HepG2 (cell line): Measurements from ENCODE around the gene GYPA. TPM values are rescaled to one million over a fixed set of nuclear protein-coding genes. Genes with fewer than 3 reads are reported as not detected.

ENCODE experiments used
- ATAC-seq: fragments of 200-7000 bp; cut with Tn5 transposase; 3 replicates; pipeline ENCODE4 v1.9.1; 2020; ENCODE audit warnings: mild to moderate bottlenecking, moderate library complexity
- BruUV-seq: library from RNA; stranded (reverse); fragments of 400-500 nt; replicated peaks from 2 replicates; lab custom pipeline; 2021; lab: Mats Ljungman, UMichigan
- CTCF ChIA-PET: fragments of 300-600 bp; formaldehyde crosslinking; extraction: SDS; loops from one replicate; lab custom pipeline; 2021; ENCODE audit warnings: low total read pairs, inconsistent platforms, low intra/inter-chr PET ratio; lab: Yijun Ruan, JAX
- POLR2A ChIA-PET: fragments of 350-600 bp; sonication (Branson Sonifier 250); formaldehyde crosslinking; loops from one replicate; lab custom pipeline; 2020; ENCODE audit warnings: antibody characterized with exemption, inconsistent platforms; lab: Yijun Ruan, JAX
- DNase-seq: peaks from one replicate; pipeline ENCODE4 v3.0.0-alpha.2; 2015; ENCODE audit warnings: low spot score
- FAIRE-seq: peaks from 3 replicates; lab custom pipeline; 2011; peaks lifted over from hg19 to GRCh38; lab: Jason Lieb, UNC
- H2AFZ ChIP-seq: one replicate; pipeline ENCODE4 v1.6.1; 2011; ENCODE audit warnings: low read length, inconsistent platforms
- H3K27ac ChIP-seq: fragments of 300-600 bp; 3 replicates; pipeline ENCODE4 v1.8.0; 2011; ENCODE audit warnings: mixed run types, mild to moderate bottlenecking, mixed read lengths, low read length, inconsistent platforms; ENCODE audit not compliant: insufficient read depth; ENCODE audit errors: extremely low read length
- H3K27me3 ChIP-seq, 2 experiments: fragments of 200-600 bp in 1 of 2; 2 replicates in 1 of 2; 3 replicates in 1 of 2; pipeline versions ENCODE4 v1.6.0 to v1.8.0; 2011; ENCODE audit warnings: low read length in 2 of 2, mild to moderate bottlenecking in 2 of 2, moderate library complexity in 2 of 2, inconsistent platforms in 1 of 2; ENCODE audit not compliant: insufficient read depth in 2 of 2, control insufficient read depth in 1 of 2
- H3K36me3 ChIP-seq, 2 experiments: fragments of 200-600 bp in 1 of 2; replicated peaks in 1 of 2; 2 replicates in 1 of 2; 3 replicates in 1 of 2; pipeline versions ENCODE4 v1.5.1 to v1.8.0; 2011; ENCODE audit warnings: low read length in 2 of 2, inconsistent platforms in 1 of 2; ENCODE audit not compliant: insufficient read depth in 2 of 2, control insufficient read depth in 1 of 2
- H3K4me1 ChIP-seq: 2 replicates; pipeline ENCODE4 v1.5.1; 2012; ENCODE audit warnings: low read length, inconsistent platforms; ENCODE audit not compliant: insufficient read depth
- H3K4me2 ChIP-seq: 2 replicates; pipeline ENCODE4 v1.6.0; 2011; ENCODE audit warnings: low read depth, low read length, inconsistent platforms
- H3K4me3 ChIP-seq, 3 experiments: fragments of 200-600 bp in 1 of 3; sonication (generic), shearing (Covaris generic) in 1 of 3; replicated peaks in 1 of 3; 2 replicates each; pipeline ENCODE4 v1.5.1; 2011 to 2016; ENCODE audit warnings: low read length in 3 of 3, inconsistent platforms in 2 of 3, low read depth in 2 of 3, mild to moderate bottlenecking in 2 of 3, control low read depth in 1 of 3, mixed read lengths in 1 of 3; ENCODE audit not compliant: insufficient read depth in 1 of 3
- H3K79me2 ChIP-seq: one replicate; pipeline ENCODE4 v1.6.1; 2011; ENCODE audit warnings: low read length, inconsistent platforms; ENCODE audit not compliant: insufficient read depth
- H3K9ac ChIP-seq: 2 replicates; pipeline ENCODE4 v1.6.0; 2011; ENCODE audit warnings: mild to moderate bottlenecking, low read depth, low read length, inconsistent platforms; ENCODE audit not compliant: insufficient read depth
- H3K9me3 ChIP-seq: 2 replicates; pipeline ENCODE4 v1.5.1; 2012; ENCODE audit warnings: mild to moderate bottlenecking, low read length
- H4K20me1 ChIP-seq: 2 replicates; pipeline ENCODE4 v1.6.0; 2011; ENCODE audit warnings: inconsistent platforms, mild to moderate bottlenecking, low read length, moderate library complexity; ENCODE audit not compliant: insufficient read depth
- BRD4 ChIP-seq: sonication (generic); formaldehyde crosslinking; IDR thresholded peaks from 2 replicates; pipeline ENCODE4 v1.4.0; 2020; ENCODE audit warnings: missing genetic modification reagents
- CC2D1A ChIP-seq: sonication (generic); formaldehyde crosslinking; IDR thresholded peaks from 2 replicates; pipeline ENCODE4 v1.8.1; 2023; ENCODE audit warnings: mild to moderate bottlenecking, missing genetic modification reagents
- CCAR2 ChIP-seq: fragments of 200-400 bp; formaldehyde crosslinking; optimal IDR thresholded peaks from 2 replicates; pipeline ENCODE3; 2018; ENCODE audit warnings: low read depth, mild to moderate bottlenecking, low read length, moderate library complexity
- CEBPZ ChIP-seq: IDR thresholded peaks from 2 replicates; pipeline ENCODE4 v1.6.1; 2012; ENCODE audit warnings: low read length, improper control_type of control experiment
- HHEX ChIP-seq: IDR thresholded peaks from 2 replicates; pipeline ENCODE4 v1.6.1; 2016; ENCODE audit warnings: control low read depth
- HNRNPL ChIP-seq: fragments of 200-400 bp; formaldehyde crosslinking; IDR thresholded peaks from 2 replicates; pipeline ENCODE4 v1.6.1; 2017; ENCODE audit warnings: mild to moderate bottlenecking, low read depth, low read length
- IRF2 ChIP-seq: IDR thresholded peaks from 2 replicates; pipeline ENCODE4 v1.6.1; 2018; ENCODE audit warnings: missing genetic modification reagents, missing compliant biosample characterization
- ISL2 ChIP-seq: sonication (generic); formaldehyde crosslinking; IDR thresholded peaks from 2 replicates; pipeline ENCODE4 v1.5.0; 2020; ENCODE audit warnings: missing genetic modification reagents
- NFRKB ChIP-seq: fragments of 450-650 bp; IDR thresholded peaks from 2 replicates; pipeline ENCODE4 v1.6.1; 2017
- POGZ ChIP-seq: sonication (generic); formaldehyde crosslinking; IDR thresholded peaks from 2 replicates; pipeline ENCODE4 v1.4.0; 2020; ENCODE audit warnings: mild to moderate bottlenecking, missing genetic modification reagents
- RFX1 ChIP-seq: fragments of 450-650 bp; IDR thresholded peaks from 2 replicates; pipeline ENCODE4 v1.6.1; 2017
- SMAD1 ChIP-seq: sonication (generic); formaldehyde crosslinking; IDR thresholded peaks from 2 replicates; pipeline ENCODE4 v1.4.0; 2020; ENCODE audit warnings: missing genetic modification reagents, low read depth, mild to moderate bottlenecking, borderline replicate concordance
- SP2 ChIP-seq: sonication (generic); formaldehyde crosslinking; IDR thresholded peaks from 2 replicates; pipeline ENCODE4 v1.5.1; 2020; ENCODE audit warnings: mild to moderate bottlenecking, missing genetic modification reagents
- ZEB1 ChIP-seq: IDR thresholded peaks from 2 replicates; pipeline ENCODE4 v1.6.1; 2012; ENCODE audit warnings: mild to moderate bottlenecking, low read depth, inconsistent platforms; ENCODE audit not compliant: insufficient replicate concordance
- ZNF20 ChIP-seq: sonication (generic); formaldehyde crosslinking; IDR thresholded peaks from 2 replicates; pipeline ENCODE4 v1.4.0; 2020; ENCODE audit warnings: mild to moderate bottlenecking, moderate library complexity, missing genetic modification reagents
- ZNF24 ChIP-seq: fragments of 450-650 bp; IDR thresholded peaks from 2 replicates; pipeline ENCODE4 v1.6.1; 2017; ENCODE audit warnings: antibody characterized with exemption, mild to moderate bottlenecking
- ZNF496 ChIP-seq: sonication (generic); formaldehyde crosslinking; IDR thresholded peaks from 2 replicates; pipeline ENCODE4 v1.8.1; 2023; ENCODE audit warnings: mild to moderate bottlenecking, moderate library complexity, missing genetic modification reagents; ENCODE audit not compliant: insufficient replicate concordance
- ZSCAN29 ChIP-seq: sonication (generic); formaldehyde crosslinking; conservative IDR thresholded peaks from 2 replicates; pipeline ENCODE4 v1.4.0; 2020; ENCODE audit warnings: mild to moderate bottlenecking, missing genetic modification reagents
- ZSCAN31 ChIP-seq: sonication (generic); formaldehyde crosslinking; IDR thresholded peaks from 2 replicates; pipeline ENCODE4 v1.5.0; 2020; ENCODE audit warnings: low read depth, mild to moderate bottlenecking, missing genetic modification reagents
- WGBS: methylation state at CpG from one replicate; pipeline ENCODE4 v1.1.6; 2017; ENCODE audit warnings: low lambda C conversion rate; 5-methylcytosine and 5-hydroxymethylcytosine counted together
- in situ Hi-C: cut with HindIII; loops from 2 replicates; pipeline ENCODE4 v1.10.0; 2017; ENCODE audit warnings: low pct_unique_long_range_greater_than_20kb; ENCODE audit not compliant: extremely low pct_ligation_motif_present
- intact Hi-C: fragments of 100-400 bp; cut with micrococcal nuclease; formaldehyde crosslinking; loops from one replicate; pipeline ENCODE4 v1.10.0; 2022; ENCODE audit not compliant: unreplicated experiment
- polyA plus RNA-seq, 8 experiments: library from polyadenylated mRNA; depleted of rRNA in 3 of 8; stranded (reverse) in 7 of 8; unstranded in 1 of 8; fragments of >200 nt; fragmentation: Illumina TruSeq in 4 of 8; extraction: Trizol in 4 of 8; gene quantifications; 2 replicates each; pipeline versions ENCODE4 v1.2.1 to v1.2.3, GENCODE V29; 2011 to 2016; ENCODE audit warnings: low read depth in 4 of 8, missing spikeins in 1 of 8, mixed read lengths in 1 of 8; ENCODE audit not compliant: insufficient read depth in 1 of 8
- total RNA-seq, 5 experiments: library from RNA; depleted of rRNA; stranded (reverse); fragments of >200 nt; fragmentation: Illumina TruSeq; extraction: Trizol; gene quantifications; 2 replicates each; pipeline ENCODE4 v1.2.3, GENCODE V29; 2016; ENCODE audit warnings: low read depth in 1 of 5
- TF ChIP-seq, protein P1 (sequence below): sonication (generic); formaldehyde crosslinking; IDR thresholded peaks from 2 replicates; pipeline ENCODE4 v1.4.0; 2020; ENCODE audit warnings: missing genetic modification reagents
- TF ChIP-seq, protein P2 (sequence below): sonication (generic); formaldehyde crosslinking; IDR thresholded peaks from 2 replicates; pipeline ENCODE4 v1.4.0; 2020; ENCODE audit warnings: missing genetic modification reagents, borderline replicate concordance

The GYPA gene
- total and polyA plus RNA-seq, 2 of the 13 experiments (the other 11 are each of a cell fraction or from before 2014, with no cell fraction given): not detected

DNA sequence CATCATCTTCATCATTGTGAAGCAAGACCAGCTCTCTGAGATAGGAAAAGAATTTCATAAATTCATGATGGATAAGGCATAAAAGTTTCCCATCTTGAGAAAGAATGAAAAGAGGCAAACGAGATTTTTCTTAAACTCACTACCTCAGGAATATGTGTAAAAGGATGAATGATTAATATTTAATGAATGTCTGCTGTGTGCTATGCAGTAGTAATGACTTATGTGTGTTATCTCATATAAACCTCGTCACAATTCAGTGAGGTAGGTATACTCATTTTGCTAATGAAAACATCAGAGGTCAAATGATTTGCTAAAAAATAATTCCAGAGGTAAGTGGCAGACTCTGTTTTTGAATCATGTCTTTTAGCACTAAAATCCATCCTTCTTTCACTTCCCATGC is 42.6 kb upstream of the GYPA start (continued):
- TF ChIP-seq CEBPZ (no peak), SP2 (CRISPR knock-in tag) (no peak), SMAD1 (CRISPR knock-in tag) (no peak), ZNF496 (CRISPR knock-in tag) (no peak), CC2D1A (CRISPR knock-in tag) (no peak)

DNA sequence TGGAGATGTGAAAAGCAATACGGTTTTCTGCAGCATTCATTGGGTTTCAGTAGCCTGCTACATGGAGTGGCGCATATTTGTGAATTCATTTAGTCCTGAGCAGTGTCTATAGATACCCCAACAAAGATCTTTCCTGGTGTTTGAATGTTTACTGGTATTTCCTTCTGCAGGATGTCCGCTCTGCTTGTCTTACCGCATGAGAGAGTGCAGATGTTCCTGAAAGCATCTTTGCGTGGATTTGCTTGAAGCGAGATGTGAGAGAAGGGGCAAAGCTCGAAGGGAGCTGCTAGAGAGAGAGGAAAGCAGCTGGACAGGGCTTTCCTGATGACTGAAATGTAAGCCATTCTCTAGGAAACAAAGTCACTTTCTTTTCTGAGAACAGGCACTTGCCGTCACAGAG is 40.9 kb upstream of the GYPA start:
- Histone ChIP-seq H3K27me3 (no peaks in the 10 kb centered on the region; a peak in 1 of 5 replicates), H3K4me1 (no peaks in the 10 kb centered on the region), H3K79me2 (no peaks in the 10 kb centered on the region), H3K27ac (no peak overlapping the region), H3K9me3 (no peaks in the 10 kb centered on the region), H2AFZ (no peak overlapping the region), H3K9ac (no peak overlapping the region), H3K36me3 (no peaks in the 10 kb centered on the region), H3K4me2 (no peak overlapping the region), H4K20me1 (no peaks in the 10 kb centered on the region), H3K4me3 (no peak overlapping the region)
- no peak for FAIRE-seq
- BruUV-seq: no TSS peak
- DNase-seq: no peak
- WGBS: 21% methylated on average over 8 of the region's 8 CpGs
- ChIA-PET POLR2A (no interaction called here), CTCF (no interaction called here)
- ATAC-seq: no peak
- in situ Hi-C loops: loop anchor here (25.0 kb wide), 1 partner anchor 606 kb away; no protein-coding TSS in a partner anchor
- intact Hi-C loops: no loop called here
- TF ChIP-seq IRF2 (CRISPR knock-in tag): no peak
- no peak for TF ChIP-seq ZNF20 (CRISPR knock-in tag)
- no peak for TF ChIP-seq ZSCAN29 (CRISPR knock-in tag)
- TF ChIP-seq, protein P1, sequence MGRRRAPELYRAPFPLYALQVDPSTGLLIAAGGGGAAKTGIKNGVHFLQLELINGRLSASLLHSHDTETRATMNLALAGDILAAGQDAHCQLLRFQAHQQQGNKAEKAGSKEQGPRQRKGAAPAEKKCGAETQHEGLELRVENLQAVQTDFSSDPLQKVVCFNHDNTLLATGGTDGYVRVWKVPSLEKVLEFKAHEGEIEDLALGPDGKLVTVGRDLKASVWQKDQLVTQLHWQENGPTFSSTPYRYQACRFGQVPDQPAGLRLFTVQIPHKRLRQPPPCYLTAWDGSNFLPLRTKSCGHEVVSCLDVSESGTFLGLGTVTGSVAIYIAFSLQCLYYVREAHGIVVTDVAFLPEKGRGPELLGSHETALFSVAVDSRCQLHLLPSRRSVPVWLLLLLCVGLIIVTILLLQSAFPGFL (CRISPR knock-in tag): no peak
- TF ChIP-seq POGZ: no peak
- no peak for TF ChIP-seq HHEX (CRISPR knock-in tag)
- TF ChIP-seq ZNF24: no peak
- TF ChIP-seq ISL2: no peak
- no peak for TF ChIP-seq ZEB1
- no peak for TF ChIP-seq BRD4 (CRISPR knock-in tag)
- no peak for TF ChIP-seq NFRKB
- no peak for TF ChIP-seq CCAR2
- TF ChIP-seq ZSCAN31 (CRISPR knock-in tag): no peak
- no peak for TF ChIP-seq HNRNPL
- no peak for TF ChIP-seq RFX1
- TF ChIP-seq, protein P2, sequence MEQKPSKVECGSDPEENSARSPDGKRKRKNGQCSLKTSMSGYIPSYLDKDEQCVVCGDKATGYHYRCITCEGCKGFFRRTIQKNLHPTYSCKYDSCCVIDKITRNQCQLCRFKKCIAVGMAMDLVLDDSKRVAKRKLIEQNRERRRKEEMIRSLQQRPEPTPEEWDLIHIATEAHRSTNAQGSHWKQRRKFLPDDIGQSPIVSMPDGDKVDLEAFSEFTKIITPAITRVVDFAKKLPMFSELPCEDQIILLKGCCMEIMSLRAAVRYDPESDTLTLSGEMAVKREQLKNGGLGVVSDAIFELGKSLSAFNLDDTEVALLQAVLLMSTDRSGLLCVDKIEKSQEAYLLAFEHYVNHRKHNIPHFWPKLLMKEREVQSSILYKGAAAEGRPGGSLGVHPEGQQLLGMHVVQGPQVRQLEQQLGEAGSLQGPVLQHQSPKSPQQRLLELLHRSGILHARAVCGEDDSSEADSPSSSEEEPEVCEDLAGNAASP: no peak
